Measurements from ENCODE around the gene FAM83F.

DNA sequence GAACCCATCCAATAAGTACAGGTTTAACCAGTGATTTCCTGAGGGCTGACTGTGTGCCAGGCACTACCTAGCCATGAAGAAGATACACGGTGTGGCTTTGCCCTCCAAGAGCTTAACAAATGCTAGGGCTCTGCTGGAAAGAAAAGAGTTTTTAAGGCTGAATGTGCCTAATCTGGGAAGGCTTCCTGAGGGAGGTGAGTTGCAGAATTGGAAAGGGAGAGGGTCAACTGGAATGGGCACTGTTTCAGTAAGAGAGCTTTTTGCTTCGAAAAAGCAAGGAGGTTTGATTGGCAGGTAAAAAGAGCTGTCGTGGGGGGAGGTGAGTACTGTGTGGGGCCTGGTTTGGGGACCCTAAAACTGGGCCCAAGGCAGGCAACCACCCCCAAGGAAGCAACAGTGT is 2.7 kb downstream of the FAM83F start:
- TF ChIP-seq, protein P1, sequence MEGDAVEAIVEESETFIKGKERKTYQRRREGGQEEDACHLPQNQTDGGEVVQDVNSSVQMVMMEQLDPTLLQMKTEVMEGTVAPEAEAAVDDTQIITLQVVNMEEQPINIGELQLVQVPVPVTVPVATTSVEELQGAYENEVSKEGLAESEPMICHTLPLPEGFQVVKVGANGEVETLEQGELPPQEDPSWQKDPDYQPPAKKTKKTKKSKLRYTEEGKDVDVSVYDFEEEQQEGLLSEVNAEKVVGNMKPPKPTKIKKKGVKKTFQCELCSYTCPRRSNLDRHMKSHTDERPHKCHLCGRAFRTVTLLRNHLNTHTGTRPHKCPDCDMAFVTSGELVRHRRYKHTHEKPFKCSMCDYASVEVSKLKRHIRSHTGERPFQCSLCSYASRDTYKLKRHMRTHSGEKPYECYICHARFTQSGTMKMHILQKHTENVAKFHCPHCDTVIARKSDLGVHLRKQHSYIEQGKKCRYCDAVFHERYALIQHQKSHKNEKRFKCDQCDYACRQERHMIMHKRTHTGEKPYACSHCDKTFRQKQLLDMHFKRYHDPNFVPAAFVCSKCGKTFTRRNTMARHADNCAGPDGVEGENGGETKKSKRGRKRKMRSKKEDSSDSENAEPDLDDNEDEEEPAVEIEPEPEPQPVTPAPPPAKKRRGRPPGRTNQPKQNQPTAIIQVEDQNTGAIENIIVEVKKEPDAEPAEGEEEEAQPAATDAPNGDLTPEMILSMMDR (IDR thresholded peaks at IDR 0.05; ENCODE audit: low read depth, low read length), result no peak
- no peak for TF ChIP-seq EZH2phosphoT487 (IDR thresholded peaks at IDR 0.05; ENCODE audit: low read depth)

Measured in OCI-LY3 (cell line).